GM21390 (cell line): ENCODE measurements around the gene MYG1.

Source experiments
- ATAC-seq: cut with Tn5 transposase; IDR thresholded peaks from one replicate; pipeline ENCODE4 v1.9.1; 2021; ENCODE audit not compliant: unreplicated experiment

MYG1 gene, protein sequence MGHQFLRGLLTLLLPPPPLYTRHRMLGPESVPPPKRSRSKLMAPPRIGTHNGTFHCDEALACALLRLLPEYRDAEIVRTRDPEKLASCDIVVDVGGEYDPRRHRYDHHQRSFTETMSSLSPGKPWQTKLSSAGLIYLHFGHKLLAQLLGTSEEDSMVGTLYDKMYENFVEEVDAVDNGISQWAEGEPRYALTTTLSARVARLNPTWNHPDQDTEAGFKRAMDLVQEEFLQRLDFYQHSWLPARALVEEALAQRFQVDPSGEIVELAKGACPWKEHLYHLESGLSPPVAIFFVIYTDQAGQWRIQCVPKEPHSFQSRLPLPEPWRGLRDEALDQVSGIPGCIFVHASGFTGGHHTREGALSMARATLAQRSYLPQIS

DNA sequence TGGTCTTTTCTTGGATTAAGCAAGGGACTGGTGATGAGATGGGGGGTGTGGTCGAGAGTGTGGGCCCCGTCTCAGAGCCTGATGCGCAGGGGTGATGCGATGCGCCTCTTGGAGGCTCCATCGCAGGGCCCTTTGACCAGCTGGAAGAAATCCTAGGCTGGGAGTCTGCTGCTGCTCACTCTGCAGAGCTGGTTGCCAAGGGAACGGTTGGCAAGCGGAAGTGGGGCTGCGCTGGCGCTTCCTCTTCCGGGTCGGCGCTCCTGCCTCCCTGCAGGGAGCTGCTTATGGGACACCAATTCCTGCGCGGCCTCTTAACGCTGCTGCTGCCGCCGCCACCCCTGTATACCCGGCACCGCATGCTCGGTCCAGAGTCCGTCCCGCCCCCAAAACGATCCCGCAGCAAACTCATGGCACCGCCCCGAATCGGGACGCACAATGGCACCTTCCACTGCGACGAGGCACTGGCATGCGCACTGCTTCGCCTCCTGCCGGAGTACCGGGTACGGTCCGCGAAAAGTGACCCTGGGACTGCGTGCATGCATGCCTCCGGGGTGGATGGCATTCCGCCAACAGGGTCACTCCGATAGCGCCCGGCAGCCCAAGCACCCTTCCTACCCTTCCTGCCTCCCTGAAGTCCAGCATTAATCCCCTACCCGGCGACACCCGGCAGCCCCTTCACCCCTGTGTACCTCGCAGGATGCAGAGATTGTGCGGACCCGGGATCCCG is at the start of gene MYG1:
MYG1 (plus strand) TSS at position 242 of the 727 bp plus-strand sequence; CDS start at position 285, 43 bp downstream.
- peak; percentile 72 for ATAC-seq

DNA sequence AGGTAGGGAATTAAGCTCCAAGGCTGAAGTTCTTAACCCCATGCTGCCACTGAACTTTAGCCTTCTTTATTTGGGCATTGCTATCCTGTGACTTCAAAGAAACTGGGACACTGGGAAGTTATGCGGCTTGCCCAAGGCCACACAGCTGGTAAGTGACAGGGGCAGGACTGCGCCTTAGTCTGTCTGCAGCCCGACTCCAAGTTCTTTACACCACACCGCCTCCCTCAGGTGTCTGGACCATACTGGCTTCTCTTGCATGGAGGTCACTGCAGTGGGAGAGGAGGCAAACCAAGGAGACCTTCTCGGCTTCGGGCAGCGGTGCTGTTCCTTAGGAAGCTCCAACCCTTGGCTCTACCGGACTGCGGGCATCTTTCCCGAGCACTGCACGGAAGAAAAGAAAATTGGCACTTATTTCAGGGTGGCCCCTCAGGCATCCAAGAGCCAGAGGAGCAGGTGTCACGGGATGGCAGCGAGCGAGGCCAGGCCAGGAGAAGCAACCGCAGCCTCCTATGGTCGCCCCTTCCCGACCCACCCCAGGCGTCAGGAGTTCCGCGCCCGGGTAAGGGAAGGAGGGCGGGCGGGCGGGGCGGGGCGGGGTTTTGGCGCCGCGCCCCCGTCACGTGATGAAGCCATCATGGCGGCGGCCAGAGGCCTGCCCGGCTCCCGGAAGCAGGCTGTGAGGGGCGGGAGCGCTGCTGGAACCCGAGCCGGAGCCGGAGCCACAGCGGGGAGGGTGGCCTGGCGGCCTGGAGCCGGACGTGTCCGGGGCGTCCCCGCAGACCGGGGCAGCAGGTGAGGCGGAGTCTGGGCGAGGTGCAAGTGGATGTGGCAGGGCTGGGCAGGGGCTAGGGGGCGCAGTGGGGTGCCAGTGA is 47.8 kb upstream of the MYG1 start:
- ATAC-seq: peak; percentile 75

DNA sequence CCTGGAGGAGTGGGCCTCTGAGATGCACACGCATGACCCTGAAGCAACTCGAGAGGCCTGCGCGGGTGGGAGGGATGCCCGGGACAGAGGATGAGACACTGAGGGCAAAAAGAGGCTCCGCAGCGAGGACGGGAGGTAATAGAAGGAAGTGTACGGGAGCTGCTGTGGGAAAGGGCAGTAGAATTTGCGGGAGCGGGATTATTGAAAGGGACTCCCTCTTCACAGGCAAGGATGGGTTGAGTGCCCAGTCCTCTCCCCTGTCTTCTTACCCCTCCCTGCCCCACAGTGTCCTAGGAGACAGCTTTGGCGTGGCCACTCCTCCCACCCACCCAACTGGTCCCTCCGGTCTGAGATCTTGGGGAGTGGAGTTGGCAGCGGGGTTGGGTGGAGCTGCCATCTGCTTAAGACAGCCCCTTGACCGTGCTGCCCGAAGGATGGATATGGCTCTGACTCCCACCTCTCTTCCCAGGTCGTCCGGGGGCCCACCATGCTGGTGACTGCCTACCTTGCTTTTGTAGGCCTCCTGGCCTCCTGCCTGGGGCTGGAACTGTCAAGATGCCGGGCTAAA is 47.1 kb upstream of the MYG1 start:
- no peak for ATAC-seq

DNA sequence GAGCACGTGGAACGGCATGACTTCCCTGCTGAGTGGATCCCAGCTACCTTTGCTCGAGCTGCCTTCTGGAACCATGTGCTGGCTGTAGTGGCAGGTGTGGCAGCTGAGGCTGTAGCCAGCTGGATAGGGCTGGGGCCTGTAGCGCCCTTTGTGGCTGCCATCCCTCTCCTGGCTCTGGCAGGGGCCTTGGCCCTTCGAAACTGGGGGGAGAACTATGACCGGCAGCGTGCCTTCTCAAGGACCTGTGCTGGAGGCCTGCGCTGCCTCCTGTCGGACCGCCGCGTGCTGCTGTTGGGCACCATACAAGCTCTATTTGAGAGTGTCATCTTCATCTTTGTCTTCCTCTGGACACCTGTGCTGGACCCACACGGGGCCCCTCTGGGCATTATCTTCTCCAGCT is 46.2 kb upstream of the MYG1 start:
- no peak for ATAC-seq

DNA sequence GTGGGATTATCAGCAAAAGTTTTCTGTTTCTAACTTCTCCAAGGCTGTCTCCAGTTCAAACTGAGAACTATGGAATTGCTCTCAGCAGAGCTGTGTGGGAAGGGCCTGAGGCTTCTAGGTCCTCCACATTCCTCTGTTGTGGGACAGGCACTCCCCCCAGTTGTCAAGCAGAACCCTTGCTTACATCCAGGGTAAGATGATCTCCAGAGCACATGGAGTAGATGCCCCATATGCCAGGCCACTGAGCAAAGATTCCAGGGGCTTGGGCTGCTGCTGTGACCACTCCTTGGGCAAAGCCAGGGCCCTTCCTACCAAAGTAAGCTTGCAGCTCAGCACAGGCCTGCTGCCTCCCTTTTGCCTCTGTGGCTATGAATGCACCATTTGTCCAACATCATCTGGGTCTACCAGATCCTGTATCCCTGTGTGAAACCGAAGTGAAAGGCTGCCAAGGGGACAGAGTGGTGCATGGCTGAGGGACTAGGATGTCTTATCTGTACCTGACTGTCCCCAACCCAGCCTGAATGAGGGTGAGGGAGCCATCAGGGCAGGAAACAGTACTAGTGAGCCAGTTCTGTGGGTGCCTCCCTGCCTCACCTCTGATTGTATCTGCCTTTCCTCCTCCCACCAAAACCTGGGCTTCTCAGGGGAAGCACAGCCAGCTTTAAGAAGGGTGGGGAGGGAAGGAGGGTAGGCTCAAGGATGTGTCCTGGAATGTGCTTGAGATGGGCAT is 44.5 kb upstream of the MYG1 start:
- ATAC-seq: no peak

DNA sequence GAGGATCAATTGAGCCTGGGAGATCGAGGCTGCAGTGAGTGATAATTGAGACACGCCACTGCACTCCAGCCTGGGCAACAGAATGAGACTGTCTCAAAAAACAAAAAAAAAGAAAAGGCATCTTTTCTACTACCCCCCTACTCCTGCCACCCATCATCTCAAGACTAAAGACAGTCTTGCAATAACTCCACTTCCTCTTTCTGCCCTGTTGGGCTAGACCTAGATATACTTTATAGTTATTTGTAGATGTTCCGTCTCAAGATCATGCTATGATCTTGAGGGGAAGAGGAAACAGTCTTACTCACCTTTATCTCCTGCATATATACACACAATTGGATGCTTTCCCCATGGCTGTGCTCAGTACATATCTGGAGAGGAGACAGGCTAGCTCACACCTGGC is 43.5 kb upstream of the MYG1 start:
- no peak for ATAC-seq

DNA sequence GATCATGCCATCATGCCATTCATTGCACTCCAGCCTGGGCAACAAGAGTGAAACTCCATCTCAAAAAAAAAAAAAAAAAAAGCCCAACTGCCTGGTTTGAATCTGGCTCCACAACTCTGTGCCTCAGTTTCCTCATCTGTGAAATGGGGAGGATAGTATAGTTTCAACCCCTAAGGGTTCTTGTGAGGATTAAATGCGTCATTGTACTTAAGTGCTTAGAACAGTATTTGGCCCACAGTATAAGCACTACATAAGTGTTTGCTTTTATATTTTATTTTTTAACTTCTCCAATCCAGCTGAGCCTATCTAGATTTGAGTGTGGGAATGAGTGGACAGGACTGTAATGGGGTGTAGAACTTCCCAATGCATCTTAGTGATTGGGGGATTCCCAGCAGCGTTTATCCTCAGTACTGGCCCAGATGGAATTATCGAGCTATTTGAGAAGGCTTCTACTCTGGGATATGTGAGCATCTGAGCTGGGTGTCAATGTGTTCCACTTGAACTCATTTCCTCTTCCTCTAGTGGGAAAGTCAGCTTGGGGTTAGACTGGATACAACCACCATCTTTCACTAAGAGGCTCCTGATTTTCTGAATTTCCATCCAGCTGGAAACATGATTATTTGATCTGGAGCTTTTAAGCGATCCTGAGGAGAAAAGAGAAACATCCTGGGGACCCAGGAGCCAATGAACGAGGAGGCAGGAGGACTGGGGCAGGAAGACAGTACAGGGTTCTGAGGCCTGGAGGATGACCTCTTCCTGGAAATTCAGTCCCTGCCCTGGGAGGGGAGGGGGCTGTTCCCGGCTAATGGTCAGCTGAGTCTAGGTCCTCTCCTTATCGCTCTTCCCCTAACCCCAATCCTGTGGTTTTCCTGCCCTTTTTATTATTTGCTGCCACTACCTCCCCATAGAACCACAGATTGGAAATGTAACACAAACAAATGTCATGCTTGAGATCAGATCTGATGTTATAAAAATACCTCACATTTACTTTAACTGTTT is 40.7 kb upstream of the MYG1 start:
- ATAC-seq: no peak

DNA sequence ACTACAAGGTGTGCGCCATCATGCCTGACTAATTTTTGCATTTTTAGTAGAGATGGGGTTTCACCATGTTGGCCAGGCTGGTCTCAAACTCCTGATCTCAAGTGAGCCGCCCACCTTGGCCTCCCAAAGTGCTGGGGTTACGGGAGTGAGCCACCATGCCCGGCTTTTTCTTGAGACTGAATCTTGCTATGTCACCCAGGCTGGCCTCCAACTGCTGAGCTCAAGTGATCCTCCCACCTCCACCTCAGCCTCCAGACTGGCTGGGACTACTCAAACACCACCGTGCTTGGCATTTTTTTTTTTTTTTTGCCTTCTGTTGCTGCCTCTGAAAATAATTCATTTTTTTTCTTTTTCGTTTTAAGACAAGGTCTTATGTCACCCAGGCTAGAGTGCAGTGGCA is 39.6 kb upstream of the MYG1 start:
- ATAC-seq: no peak

DNA sequence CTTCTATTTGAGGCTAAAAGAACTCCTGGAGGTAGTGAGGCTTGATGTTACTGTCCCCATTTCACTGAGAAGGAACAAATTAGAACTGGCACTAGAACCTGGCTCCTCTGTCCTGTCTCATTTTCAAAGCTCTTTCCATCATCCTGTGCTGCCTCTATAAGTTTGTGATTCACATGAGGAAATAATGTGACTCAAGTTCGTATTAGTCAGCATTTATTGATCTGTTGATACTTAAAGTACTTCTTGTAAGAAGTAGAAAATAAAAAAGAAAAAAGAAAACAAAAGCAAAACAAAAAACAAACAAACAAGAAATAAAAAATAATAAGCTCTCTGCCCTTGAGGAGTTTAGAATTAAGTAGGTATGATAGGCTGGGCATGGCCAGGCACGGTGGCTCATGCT is 33.7 kb upstream of the MYG1 start:
- ATAC-seq: no peak

DNA sequence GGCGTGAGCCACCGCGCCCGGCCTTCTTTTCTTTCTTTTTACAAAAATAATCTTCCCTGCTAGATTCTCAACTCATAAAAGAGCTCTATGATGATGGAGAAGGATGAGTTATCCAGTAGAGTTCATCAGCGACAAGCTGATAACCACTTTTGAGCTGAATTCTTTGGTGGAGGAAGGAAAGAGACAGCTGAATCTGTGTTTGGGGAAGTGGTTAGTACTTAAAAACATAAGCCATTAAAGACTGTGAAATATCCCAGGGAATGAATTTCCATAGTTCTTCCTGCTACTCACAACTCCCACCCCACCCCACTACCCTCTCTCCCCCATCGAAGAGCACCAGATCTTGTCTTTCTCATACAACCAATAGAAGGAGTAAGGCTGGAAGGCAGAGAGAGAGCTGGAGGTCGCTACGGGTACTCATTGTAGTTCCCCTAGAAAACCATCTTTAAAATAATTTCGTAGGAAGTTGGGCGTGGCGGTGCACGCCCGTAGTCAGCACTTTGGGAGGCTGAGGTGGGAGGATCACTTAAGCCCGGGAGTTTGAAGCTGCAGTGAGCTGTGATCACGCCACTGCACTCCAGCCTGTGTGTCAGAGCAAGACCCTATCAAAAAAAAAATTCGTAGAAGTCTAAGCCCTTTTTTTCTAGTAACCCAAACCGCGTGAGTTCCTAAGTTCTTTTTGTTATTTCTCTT is 32.0 kb upstream of the MYG1 start:
- ATAC-seq: peak; percentile 5

DNA sequence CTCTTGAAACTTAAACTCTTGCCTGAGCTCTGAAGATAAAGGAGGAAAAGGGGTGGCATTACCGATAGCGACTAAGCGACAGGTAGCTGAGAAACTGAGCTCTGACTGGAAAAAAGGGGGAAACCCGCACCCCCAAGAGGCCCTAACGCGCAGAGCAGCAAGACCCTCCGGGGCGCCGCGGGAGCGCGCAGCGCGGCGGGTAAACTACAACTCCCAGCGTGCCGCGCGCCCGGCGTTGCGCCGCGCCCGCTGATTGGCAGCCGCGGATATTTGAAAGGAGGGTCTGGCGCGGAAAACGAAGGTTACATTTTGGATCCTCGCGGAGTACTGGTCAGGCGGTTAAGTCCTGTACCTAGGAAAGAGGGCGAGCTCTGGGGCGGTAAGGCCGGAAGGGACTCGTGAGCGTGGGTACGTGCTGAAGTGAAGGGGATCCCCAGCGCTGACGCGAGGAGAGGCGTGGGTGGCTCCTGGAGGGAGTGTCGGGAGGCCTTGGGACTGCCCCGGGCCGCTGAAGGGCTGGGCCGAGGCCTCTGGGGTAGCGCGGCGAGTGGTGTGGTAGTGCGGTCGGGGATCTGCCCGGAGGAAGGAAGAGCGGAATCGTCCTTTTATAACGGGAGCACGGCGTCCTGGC is 31.4 kb upstream of the MYG1 start, which contains the start of gene ESPL1:
ESPL1 (plus strand) TSS at position 301 of the 631 bp plus-strand sequence. CDS start 468 bp downstream, outside the sequence.
- ATAC-seq: peak; percentile 80

DNA sequence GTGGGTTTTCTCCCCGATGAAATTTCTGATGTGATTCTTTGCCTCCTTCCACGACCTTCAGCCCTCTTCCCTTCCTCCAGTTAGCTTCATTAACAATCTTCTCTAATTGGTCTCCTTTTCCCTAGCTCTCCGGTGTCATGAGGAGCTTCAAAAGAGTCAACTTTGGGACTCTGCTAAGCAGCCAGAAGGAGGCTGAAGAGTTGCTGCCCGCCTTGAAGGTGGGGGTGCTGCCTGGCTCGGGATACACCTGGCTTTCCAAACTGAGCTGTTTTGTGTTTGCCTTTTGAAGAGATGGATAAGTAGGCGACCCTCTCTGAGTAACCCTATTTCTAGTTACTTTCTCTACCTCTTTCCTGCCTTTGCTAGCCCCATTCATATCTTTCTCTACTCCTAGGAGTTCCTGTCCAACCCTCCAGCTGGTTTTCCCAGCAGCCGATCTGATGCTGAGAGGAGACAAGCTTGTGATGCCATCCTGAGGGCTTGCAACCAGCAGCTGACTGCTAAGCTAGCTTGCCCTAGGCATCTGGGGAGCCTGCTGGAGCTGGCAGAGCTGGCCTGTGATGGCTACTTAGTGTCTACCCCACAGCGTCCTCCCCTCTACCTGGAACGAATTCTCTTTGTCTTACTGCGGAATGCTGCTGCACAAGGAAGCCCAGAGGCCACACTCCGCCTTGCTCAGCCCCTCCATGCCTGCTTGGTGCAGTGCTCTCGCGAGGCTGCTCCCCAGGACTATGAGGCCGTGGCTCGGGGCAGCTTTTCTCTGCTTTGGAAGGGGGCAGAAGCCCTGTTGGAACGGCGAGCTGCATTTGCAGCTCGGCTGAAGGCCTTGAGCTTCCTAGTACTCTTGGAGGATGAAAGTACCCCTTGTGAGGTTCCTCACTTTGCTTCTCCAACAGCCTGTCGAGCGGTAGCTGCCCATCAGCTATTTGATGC is 30.6 kb upstream of the MYG1 start:
- ATAC-seq: no peak

DNA sequence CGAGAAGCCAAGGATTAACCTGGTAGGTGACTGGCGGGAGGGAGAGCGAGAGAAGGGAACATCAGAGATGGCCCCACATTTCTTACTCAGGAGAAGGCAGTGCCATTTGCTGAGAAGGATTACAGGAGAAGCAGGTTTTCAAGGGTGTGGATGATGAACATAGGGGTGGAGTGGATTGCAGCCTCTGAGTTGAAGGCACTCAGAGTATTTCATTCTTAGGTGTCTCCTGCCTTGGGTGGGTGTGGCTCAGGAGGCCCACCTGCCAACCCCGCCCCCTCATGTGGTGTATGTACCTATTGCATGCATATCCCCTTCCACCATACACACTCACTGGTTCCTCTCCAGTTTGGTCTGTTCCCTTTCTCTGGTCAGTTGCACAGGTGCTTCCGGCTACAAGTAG is 25.1 kb upstream of the MYG1 start:
- ATAC-seq: no peak

DNA sequence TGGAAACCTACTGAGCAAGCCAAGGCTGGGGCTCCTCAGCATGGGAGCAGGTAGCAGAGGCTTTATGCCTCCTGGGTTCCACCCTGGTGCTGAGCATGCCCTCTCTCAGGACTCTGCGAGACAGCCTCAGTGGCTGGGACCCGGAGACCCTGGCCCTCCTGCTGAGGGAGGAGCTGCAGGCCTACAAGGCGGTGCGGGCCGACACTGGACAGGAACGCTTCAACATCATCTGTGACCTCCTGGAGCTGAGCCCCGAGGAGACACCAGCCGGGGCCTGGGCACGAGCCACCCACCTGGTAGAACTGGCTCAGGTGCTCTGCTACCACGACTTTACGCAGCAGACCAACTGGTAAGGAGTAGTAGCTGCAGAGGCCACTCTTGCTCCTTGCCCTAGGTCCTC is 23.0 kb upstream of the MYG1 start:
- ATAC-seq: no peak

DNA sequence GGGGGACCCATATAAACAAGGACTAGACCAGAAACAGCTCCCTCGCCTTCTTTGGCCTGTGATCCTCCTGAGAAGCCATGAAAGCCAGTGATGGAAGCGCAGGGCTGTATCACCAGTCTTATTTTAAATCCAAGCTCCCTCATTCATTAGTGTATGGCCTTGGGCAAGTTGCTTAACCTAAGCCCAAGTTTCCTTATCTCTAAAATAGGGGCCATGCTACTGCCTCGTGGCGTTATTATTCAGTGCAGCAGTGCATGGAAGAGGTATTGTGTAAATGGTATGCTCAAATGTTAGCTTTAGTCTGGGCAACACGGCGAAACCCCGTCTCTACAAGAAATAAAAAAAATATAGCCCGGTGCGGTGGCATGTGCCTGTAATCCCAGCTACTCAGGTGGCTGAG is 21.5 kb upstream of the MYG1 start:
- no peak for ATAC-seq

DNA sequence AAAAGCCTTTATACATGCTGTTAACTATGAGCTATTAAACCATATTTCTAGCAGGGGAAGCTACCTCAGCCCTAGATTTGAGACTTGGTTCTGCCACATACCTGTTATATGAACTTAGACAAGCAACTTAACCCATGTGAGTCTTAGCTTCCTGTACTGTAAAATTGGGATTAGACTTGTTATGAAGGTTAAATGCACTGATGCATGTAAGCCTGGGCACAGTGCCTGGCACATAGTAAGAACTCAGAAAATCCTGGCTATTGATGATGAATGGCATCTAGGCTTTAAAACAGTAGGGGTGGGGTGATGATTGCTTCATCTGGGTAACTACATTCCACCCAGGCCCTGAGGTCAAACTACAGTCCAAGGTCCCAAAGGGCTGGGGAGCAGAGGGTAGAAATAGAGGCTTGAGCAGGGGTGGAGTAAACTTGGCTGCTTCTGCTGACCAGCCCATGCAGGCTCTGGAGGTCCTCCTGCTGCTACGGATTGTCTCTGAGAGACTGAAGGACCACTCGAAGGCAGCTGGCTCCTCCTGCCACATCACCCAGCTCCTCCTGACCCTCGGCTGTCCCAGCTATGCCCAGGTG is 20.1 kb upstream of the MYG1 start:
- ATAC-seq: no peak
